ENCODE results near the gene IGFL2. TPM values are rescaled to one million over a fixed set of nuclear protein-coding genes. Genes with fewer than 3 reads are reported as not detected.

IGFL2 gene
- total RNA-seq, 1 donor from 2014 or later, result not detected

GRCh38 chr19:46137915-46138473 lies 10.0 kb upstream of the IGFL2 start:
- Mint-ChIP-seq H3K27ac (peak overlapping the region; percentile 21), H3K4me1 (peaks cover 12% of the 10 kb centered on the region), H3K27me3 (ENCODE audit: insufficient read depth, low read depth) (peaks cover 3% of the 10 kb centered on the region), H3K4me3 (no peak overlapping the region), H3K36me3 (peaks cover 4% of the 10 kb centered on the region), H3K9me3 (peaks cover 9% of the 10 kb centered on the region)
- Histone ChIP-seq H3K27me3 (no peaks in the 10 kb centered on the region), H3K27ac (no peak overlapping the region), H4K20me1 (ENCODE audit: low read depth) (no peaks in the 10 kb centered on the region), H3F3A (ENCODE audit: low read depth) (peaks cover 16% of the 10 kb centered on the region), H2AFZ (replicated peaks) (no peak overlapping the region), H3K4me3 (no peak overlapping the region), H3K9me3 (ENCODE audit: low read depth) (no peaks in the 10 kb centered on the region), H3K36me3 (no peaks in the 10 kb centered on the region), H3K9ac (no peak overlapping the region), H3K4me1 (peaks cover 11% of the 10 kb centered on the region), H3K4me2 (no peak overlapping the region), H3K79me2 (ENCODE audit: low read depth) (no peaks in the 10 kb centered on the region)
- DNase-seq (ENCODE audit: low spot score), result no peak
- TF ChIP-seq CTCF (IDR thresholded peaks at IDR 0.05) (no peak), EZH2 (IDR thresholded peaks at IDR 0.05) (no peak)

- no peak overlapping the region for H2AFZ ChIP-seq (replicated peaks)
- H3K79me2 ChIP-seq (ENCODE audit: low read depth), result no peaks in the 10 kb centered on the region
- no peaks in the 10 kb centered on the region for H3K36me3 ChIP-seq
- no peaks in the 10 kb centered on the region for H4K20me1 ChIP-seq (ENCODE audit: low read depth)
- no peak overlapping the region for H3K27ac ChIP-seq
- no peaks in the 10 kb centered on the region for H3F3A ChIP-seq (ENCODE audit: low read depth)
- Mint-ChIP-seq H3K4me3 (no peak overlapping the region), H3K27ac (no peak overlapping the region), H3K36me3 (no peaks in the 10 kb centered on the region), H3K27me3 (ENCODE audit: insufficient read depth, low read depth) (peaks cover 5% of the 10 kb centered on the region), H3K4me1 (no peaks in the 10 kb centered on the region), H3K9me3 (no peaks in the 10 kb centered on the region)
- H3K9me3 ChIP-seq (ENCODE audit: low read depth), result no peaks in the 10 kb centered on the region
- no peaks in the 10 kb centered on the region for H3K27me3 ChIP-seq
- no peak overlapping the region for H3K4me3 ChIP-seq
- H3K4me1 ChIP-seq, result no peaks in the 10 kb centered on the region
- TF ChIP-seq CTCF (IDR thresholded peaks at IDR 0.05) (no peak), EZH2phosphoT487 (IDR thresholded peaks at IDR 0.05) (no peak), EZH2 (IDR thresholded peaks at IDR 0.05) (no peak)
- DNase-seq (ENCODE audit: low spot score), result no peak
- H3K9ac ChIP-seq, result no peak overlapping the region
- no peak overlapping the region for H3K4me2 ChIP-seq
These were observed 6.6 kb upstream of the IGFL2 start for GRCh38 chr19:46141421-46141820.

GRCh38 chr19:46142294-46142693 lies 5.7 kb upstream of the IGFL2 start:
- Mint-ChIP-seq H3K36me3 (no peaks in the 10 kb centered on the region), H3K27me3 (ENCODE audit: insufficient read depth, low read depth) (peaks cover 5% of the 10 kb centered on the region), H3K4me1 (no peaks in the 10 kb centered on the region), H3K9me3 (no peaks in the 10 kb centered on the region), H3K27ac (no peak overlapping the region), H3K4me3 (no peak overlapping the region)
- no peaks in the 10 kb centered on the region for H3K9me3 ChIP-seq (ENCODE audit: low read depth)
- H3K79me2 ChIP-seq (ENCODE audit: low read depth), result no peaks in the 10 kb centered on the region
- H3F3A ChIP-seq (ENCODE audit: low read depth), result no peaks in the 10 kb centered on the region
- no peaks in the 10 kb centered on the region for H4K20me1 ChIP-seq (ENCODE audit: low read depth)
- no peaks in the 10 kb centered on the region for H3K36me3 ChIP-seq
- H3K27me3 ChIP-seq, result no peaks in the 10 kb centered on the region
- TF ChIP-seq CTCF (IDR thresholded peaks at IDR 0.05) (no peak), EZH2phosphoT487 (IDR thresholded peaks at IDR 0.05) (no peak), EZH2 (IDR thresholded peaks at IDR 0.05) (no peak)
- no peak for DNase-seq (ENCODE audit: low spot score)
- H3K4me3 ChIP-seq, result no peak overlapping the region
- no peak overlapping the region for H3K27ac ChIP-seq
- H3K4me1 ChIP-seq, result no peaks in the 10 kb centered on the region
- no peak overlapping the region for H3K4me2 ChIP-seq
- no peak overlapping the region for H2AFZ ChIP-seq (replicated peaks)
- no peak overlapping the region for H3K9ac ChIP-seq
